HG02870 (cell line): ENCODE data around the gene ATP1A4.
A peak's percentile ranks its signal among the peaks of the same experiment; 100 is the strongest.

ENCODE experiments used
- ATAC-seq: cut with Tn5 transposase; IDR thresholded peaks from one replicate; pipeline ENCODE4 v1.9.1; 2021; ENCODE audit warnings: mild to moderate bottlenecking, moderate library complexity; ENCODE audit not compliant: unreplicated experiment

The ATP1A4 gene

DNA sequence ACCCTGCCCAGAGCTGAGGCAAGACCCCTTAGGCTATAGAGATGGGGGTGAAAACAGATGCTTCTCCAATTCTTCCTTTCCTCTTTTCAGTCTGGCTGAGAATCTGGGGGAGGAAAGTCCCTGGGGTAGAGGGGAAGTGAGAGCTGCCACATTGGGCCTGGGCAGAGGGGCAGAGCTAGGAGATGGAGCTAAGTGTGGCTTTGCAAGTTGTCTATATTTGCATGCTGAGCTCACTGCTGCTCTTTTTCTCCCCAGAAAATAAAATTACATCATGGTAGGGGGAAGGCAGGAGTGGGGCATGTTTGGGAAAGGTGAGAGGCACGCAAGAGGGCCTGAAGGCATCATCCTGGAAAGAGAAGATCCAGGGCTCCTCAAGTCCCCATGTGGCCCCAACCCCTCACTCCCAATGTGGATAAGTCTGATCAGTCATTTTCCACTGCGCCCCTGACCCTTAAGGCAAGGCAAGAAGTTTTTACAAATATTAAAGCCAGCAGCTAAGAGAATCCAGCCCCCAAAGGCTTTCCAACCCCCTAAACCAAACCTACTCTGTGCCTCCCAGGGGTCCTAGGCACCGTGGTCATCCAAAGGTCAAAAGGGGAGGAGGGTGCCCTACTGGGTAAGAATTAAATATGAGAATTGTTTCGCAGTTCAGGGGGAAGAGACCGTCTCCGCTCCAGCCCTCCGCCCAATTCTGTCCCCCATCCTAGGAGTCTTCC is 53.3 kb downstream of the ATP1A4 start:
- ATAC-seq: peak; percentile 52

DNA sequence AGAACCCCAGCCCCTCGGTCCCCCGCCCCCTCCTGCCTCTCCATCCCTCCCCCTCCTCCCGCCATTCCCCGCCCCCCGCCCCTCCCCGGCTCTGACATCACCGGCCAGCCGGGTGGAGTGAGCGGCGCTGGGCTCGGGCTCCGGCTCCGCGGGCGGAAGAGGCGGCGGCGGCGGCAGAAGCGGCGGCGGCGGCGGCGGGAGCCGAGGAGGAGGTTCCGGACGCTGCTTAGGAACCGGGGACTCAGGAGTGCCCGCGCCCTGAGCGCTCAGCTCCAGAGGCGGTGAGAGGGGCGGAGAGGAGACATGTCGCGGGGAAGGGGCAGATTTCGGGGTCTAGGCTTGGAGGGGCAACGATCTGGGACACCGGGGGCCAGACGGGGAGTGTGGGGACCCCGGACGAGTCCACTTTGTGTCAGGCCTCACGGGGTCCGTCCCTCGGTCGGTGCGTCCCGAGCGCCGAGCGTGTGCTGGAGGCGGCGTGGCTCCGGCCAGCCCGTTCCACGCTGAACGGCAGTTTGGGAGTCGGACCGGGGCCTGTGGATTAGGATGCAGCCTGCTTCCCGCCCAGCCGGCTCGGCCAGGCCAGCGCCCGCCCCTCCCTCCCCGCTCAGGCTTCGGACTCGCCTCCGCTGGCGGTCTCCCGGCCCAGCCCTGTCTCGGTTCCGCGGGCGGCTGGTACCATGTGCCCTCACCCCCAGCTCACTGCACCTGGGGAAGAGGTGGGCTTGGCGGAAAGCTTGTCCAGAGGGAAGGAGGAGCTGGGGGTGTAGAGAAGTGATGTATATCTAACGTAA is 54.0 kb downstream of the ATP1A4 start, which contains the start of gene PEA15:
Gene PEA15, plus strand, starts transcription at position 143 of the 794 bp plus-strand sequence. CDS start 6,161 bp downstream, outside the sequence.
- ATAC-seq: peak; percentile 51

DNA sequence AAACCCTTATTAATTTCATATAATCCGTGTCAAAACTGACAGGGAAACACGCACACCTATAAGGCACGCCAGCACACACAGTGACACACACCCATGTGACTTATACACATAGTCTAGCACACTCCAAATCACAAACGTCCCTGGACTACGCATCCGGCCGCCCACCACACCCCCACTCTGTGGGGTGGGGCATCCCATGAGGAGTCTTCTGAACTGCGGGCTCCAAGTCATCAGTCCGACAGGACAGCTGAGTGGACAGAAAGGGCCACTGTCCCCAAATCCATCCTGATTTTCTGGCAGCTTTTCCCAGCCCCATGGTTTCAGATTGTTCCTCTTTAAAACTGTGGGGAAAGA is 54.6 kb downstream of the ATP1A4 start:
- no peak for ATAC-seq

DNA sequence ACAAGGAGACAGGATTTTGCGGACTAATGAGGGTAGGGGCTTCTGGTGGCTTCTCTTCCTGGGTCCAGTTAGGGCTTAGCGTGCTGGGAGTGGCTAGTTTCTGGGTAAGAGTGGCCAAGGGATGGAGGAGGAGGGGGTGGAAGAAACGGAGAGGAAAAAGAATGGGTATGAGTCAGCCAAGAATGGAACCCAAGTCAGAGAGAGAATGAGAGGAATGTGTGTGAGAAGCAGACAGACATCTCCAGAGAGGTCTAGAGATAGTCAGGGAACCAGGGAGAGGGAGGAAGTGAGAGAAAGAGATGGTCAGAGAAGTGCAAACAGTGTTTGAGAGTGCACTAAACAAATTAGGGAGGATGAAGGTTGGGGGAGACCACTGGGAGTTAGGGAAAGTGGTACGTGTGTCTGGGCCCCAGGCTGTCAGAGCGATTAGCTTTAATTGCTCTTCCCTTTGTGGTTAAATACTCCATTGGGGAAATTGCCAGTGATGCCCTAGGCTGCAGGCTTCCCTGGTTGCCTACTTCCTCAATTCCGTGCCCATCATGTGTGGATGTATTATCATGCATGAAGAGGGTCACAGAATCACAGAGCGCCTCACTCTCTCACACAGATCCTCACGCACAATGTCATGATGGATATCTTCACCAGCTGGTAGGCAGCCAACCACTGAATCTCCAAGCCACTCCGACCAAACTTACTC is 55.2 kb downstream of the ATP1A4 start:
- ATAC-seq: no peak

DNA sequence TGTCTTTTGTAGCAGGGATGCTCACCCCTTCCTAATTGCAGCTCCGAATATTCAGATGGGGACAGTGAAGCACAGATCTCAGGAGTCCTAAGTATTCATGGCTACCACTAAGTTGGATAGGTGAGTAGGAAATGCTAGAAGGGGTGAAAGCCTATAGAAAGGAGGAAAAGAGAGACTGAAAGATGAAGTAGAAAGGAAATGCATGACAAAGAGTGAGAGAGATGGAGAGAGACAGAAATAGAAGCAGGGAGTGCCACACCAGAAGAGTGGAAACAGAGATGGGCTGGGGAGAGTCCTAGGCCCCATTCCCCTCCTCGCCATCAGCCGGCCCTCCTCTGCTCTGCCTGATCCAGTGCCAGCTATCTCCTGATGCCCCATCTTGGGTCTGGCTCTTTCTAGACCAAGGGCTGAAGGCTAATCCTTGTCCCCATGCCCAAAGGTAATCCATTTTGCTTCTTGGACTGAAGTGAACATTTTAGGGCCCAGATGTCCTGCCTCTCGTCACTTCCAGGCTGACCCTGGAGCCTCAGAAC is 55.8 kb downstream of the ATP1A4 start:
- no peak for ATAC-seq

DNA sequence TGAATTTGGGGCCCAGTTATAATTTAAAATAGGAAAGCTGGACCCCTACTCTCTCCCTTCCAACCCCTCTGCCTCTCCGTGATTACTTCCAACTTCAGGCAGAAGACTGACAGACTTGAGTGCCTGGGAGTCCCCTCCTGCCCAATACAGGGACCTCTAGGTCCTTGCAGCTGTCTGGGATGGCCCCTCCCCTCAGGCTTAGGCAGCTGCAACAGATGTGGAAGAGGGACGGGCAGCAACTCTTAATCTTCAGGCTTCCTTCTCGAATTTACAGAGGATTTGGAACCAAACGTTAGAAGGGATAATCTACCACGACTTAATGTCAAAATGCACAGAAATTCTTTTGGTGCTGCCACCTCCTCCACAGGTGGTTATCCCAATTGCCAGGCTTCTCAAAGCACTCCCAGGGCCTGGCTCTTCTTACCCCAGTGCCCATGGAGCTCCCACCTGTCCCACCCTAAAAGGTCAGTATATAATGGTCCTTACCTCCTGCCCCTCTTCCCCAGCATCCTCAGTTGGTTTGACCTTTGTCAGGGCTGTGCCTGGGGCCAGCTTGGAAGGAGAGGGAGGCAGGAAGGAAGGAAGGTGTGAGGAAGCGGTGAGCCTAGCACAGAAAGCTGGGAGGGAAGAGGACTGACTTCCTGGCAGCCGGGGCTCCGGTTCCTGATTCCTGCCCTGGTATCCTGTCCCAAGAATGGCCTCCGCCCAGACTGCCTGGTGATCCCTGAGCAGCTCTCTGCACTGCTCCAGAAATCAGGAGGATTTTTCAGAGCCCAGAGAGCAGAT is 56.6 kb downstream of the ATP1A4 start:
- ATAC-seq: no peak

DNA sequence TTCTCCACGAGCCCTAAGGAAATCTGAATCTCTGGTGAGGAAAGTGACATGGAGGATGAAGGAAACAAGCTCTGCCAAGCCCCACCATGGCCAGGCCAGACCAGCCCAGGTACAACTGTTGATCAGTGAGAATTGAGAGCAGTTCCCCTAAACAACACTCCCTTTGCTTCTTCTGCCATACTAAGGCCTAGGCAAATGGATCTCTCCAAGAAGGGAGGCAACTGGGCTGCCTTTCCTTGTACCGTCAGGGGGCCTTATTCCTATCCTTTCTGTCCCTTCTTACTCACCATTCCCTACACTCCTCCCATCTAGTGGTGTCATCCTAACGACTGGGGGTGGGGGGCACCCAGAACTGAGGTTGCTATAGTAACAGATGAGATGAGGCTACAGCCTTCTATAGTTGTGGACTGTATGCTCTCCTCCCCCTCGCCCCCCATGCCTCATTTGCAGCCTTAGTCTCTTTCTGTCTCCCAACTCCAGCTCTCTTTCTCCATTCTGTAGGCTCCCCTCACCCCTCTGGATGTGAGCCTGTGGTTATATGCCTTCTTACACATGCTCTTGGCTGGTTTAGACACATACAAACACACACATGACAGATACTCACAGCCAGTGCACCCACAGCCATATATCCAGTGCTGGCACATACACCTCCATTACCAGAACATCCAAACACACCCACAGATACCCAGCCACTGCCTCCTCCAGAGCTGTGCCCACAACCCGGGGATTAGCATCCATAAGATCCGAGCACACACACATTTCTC is 57.3 kb downstream of the ATP1A4 start:
- no peak for ATAC-seq

DNA sequence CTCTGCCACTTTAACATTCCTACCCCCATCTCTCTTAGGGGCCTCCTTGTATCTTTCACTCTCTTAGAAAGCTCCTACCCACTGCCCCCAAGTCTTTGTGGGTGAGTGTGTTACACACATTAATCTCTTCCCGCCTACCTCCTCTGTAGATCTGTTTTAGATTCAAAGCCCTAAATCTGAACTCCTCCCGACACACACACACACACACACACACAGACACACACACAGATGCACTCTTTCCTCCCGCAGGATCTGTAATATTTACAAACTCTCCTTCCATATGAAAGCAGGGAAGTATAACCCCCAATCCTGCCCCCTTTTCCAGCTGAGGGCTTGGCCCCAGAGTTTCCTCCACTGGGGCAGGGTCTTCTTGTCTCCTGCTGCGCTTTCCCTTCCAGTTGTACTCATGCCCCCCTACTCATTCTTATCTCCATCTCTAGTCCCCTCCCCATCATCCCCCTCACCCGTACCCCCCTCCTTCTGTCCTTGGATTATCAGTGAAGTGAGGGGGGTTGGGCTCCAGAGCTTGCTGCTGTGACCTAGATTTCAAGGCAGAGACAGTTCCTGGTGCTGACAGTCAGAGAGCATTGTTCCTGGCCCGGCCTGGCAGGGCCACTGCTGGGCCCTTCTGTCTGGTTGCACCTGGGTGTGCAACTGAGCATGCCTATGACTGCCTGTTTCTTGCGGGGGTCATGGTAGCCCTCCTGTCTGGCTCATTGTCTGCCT is 58.1 kb downstream of the ATP1A4 start:
- no peak for ATAC-seq

DNA sequence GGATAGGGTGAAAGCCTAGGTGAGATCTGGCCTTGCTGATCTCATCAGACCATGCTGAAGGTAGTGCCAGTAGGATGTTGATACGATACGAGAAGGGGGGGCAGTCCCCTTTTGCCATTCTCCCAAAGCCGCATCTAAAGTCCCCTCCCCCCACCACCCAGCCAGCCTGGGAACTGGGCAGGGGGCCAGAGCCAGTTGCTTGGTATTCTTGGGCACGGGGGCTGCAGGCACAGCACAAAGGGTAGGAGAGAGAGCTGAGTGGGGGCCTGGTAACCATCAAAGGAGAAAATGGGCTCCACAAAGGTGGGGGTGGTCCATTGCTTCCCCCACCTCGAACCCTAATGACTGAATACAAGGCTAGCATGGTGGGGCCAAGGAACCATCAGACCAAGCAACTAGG is 59.2 kb downstream of the ATP1A4 start:
- ATAC-seq: no peak

DNA sequence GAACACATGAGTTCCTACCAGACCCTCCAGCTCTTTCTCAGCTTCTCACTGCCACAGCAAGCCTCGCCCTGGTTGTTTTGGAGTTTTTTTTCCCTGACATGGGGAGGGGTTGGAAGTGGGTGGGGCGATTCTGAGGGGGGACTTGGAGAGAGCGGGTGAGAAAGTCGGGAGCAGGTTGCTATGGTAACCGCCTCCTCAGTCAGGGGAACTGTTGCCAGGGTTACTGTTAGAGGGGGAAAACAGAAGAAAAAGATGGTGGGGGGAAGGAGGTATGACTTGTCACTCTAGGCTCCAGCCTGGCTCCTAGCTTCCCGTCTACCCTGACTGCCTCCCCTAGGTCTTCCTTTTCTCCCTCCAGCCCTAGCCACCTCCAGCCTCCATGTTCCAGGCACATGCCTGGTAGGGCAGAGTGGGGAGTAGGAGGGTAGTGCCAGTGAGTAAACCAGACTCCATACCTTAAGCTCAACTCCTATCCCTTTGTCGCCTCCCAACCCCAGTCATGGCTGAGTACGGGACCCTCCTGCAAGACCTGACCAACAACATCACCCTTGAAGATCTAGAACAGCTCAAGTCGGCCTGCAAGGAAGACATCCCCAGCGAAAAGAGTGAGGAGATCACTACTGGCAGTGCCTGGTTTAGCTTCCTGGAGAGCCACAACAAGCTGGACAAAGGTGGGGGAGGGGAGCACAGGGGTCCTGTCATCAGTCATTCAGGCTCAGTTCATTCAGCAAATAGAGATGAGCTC is 59.8 kb downstream of the ATP1A4 start:
- no peak for ATAC-seq

DNA sequence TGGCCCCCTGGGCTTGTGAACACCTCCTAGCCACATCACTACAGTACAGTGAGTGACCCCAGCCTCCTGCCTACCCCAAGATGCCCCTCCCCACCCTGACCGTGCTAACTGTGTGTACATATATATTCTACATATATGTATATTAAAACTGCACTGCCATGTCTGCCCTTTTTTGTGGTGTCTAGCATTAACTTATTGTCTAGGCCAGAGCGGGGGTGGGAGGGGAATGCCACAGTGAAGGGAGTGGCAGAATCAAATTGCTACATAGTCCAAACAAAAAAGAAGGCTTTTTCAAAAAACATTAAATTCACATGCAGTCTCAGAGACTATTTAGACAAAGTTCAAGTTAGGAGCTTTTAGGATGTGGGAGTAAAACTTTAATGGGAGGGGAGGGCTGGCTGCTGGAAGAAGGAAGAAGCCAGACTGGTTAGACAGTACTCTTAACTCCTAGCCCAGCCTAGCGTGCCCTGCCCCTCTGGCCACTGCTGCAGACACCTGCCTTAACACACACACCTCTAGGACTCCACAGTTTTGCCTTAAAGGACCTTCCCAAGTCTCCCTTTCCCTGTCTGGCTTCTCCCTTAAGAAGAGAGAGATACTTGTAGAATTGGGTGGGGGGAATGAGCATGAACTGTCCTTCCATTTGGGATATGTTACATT is 63.2 kb downstream of the ATP1A4 start:
- no peak for ATAC-seq

DNA sequence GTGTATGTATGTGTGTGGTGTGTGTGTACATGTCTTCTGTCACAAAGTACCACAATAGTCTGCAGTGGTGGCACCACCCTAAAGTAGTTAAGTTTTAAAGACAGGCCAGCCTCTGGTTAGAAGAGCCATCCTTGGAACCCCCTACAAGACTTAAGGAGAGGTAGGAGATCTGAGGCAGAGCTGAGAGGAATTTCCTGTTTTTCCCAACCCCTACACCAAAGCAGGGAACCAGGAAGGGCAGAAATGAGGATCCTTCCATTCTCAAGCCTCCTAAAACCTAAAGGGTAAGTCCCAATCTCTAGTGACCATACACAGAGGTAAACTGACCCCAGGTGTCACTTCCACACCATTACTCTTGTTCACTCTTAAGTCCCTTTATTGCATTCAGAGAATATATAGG is 64.9 kb downstream of the ATP1A4 start:
- no peak for ATAC-seq

DNA sequence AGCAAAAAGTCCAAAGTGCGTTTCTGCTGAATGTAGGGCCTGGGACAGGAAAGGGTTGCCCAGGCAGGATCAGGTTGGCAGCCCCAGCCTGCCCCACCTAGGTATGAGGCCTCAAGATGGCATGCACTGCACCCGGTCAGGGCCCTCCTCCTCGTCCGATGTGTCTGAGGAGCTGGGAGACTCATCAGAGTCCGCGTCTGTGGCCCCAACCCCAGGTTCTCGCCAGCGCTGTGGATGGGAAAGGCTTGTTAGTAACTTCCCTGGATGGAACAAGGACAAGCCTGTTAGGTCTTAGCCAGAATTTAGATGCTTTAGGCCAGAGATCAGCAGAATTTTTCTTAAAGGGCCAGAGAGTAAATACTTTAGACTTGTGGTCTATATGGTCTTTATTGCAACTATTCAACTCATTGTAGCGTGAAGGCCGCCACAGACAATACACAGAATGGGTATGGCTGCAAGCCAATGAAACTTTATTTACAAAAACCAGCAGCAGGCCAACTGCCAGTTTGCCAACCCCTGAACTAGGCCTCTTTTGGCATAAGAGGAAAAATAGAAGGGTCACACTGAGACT is 66.2 kb downstream of the ATP1A4 start:
- ATAC-seq: no peak

DNA sequence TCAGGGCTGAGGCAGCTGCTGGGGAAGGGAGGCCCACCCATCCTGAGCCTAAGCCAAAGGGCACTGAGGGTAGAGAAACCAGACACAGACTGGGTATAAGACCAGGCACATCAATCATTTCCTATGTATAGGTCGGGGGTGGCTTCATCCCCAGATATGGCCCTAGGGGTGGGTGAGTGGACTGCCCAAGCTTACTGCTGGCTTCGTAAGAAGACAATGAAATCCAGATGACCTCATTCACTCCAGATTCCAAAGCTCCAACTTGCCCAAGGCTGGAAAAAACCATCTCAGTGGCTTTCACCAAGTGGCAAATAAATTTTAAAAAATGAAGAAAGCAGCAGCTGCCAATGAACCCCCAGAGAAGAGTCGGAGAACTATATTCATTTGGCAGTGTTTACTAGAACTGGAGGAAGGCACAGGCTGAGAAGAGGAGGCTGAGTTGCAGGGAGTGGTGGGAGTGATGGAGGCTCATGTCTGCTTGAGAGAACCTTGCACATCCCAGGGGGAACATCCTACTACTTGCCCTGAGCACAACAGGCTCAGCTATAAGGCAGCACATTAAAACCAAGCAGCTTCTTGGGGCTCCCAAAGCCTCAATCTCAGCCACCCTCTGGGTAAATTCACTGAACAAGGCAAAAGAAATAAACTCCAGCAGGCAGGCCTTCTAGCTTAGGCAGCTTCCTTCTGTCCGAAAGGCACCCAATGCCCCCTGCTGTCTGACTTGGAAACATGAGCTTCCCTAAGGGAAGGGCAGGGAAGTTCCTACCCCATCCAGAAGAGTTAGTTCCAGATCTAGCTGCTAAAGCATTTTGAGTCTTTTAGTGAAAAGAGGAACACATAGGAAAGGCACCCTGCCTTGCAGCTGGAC is 67.9 kb downstream of the ATP1A4 start:
- no peak for ATAC-seq

DNA sequence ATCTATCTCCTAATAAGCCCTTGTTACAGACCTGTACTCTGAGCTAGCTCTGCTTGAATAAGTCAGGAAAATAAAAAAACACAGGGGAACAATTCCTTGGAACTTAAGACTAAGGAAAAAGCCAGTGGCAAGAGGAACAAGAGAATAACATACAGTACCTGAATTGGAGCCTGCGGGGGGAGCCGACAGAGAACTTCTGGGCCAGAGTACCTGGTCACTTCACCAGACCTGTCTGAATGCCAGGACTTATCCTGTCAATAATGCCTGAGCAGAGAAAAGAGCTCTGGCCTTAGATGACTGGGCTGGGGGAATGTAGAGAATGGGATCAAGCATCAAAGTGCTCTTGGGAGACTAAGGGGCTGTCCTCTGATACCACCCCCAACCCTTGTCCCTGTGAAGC is 68.9 kb downstream of the ATP1A4 start:
- ATAC-seq: no peak

DNA sequence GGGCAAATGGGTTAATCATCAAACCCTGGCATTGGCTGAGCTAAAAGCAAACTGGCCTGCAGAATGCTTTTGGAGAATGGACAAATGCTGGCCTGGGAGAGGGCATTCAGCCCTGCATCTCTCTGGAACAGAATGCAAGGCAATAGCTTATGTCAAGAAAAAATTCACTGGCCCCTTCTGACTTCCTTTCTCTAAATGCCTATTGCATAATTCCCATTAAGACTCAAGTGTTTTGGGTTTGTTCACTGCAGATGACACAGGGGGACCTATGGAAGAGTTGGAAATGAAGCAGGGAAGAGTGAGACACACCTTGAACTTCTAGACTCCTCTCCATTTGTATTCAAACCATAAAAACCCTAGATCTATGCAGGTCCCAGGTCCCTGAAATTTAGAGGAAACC is 69.7 kb downstream of the ATP1A4 start:
- ATAC-seq: no peak

DNA sequence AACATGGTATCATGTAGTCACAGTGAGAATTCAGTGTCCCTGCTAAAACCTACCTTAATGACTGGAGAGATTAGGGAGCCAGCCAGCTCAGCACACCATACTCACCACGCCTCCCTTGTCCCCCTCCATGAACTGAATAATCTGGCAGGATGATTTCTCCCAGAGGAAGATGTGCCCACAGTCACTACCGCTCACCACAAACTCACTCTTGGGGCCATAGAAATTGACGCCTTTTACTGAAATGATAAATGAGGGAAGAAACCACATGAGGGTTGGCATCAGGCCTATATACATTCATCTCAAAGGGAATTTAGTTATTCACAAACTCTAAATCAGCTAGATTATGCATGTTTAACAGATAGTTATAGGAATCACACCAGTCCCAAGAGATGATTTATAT is 71.1 kb downstream of the ATP1A4 start:
- no peak for ATAC-seq
